EL (cell line): Measurements from ENCODE around the gene SMARCAL1.

Experiments
- DNase-seq: peaks from one replicate; pipeline ENCODE4 v3.0.0-alpha.2; 2016

Gene SMARCAL1

GRCh38 chr2:216392945-216393840, 19.1 kb upstream of the SMARCAL1 start:
- DNase-seq = no peak

- DNase-seq = no peak
Measured at GRCh38 chr2:216394881-216395280, 17.4 kb upstream of the SMARCAL1 start.

- DNase-seq = no peak
Measured at GRCh38 chr2:216399621-216400020, 12.7 kb upstream of the SMARCAL1 start.

- no peak for DNase-seq
Measured at GRCh38 chr2:216402751-216403150, 9.5 kb upstream of the SMARCAL1 start.

- peak; percentile 48 for DNase-seq
Measured at GRCh38 chr2:216404010-216404618, 8.2 kb upstream of the SMARCAL1 start.

- no peak for DNase-seq
Measured at GRCh38 chr2:216405588-216405987, 6.7 kb upstream of the SMARCAL1 start.

GRCh38 chr2:216406826-216407225, 5.5 kb upstream of the SMARCAL1 start:
- DNase-seq = no peak

- DNase-seq = no peak
Measured at GRCh38 chr2:216408426-216409290, 3.6 kb upstream of the SMARCAL1 start.

GRCh38 chr2:216410550-216410949, 1.7 kb upstream of the SMARCAL1 start:
- no peak for DNase-seq

GRCh38 chr2:216413882-216414281, 1.6 kb downstream of the SMARCAL1 start:
- no peak for DNase-seq

GRCh38 chr2:216414772-216415319, 2.6 kb downstream of the SMARCAL1 start:
- DNase-seq = no peak

- DNase-seq = no peak
Measured at GRCh38 chr2:216415541-216415940, 3.3 kb downstream of the SMARCAL1 start.

GRCh38 chr2:216416571-216417307, 4.5 kb downstream of the SMARCAL1 start:
- no peak for DNase-seq

- no peak for DNase-seq
Measured at GRCh38 chr2:216418981-216419380, 6.7 kb downstream of the SMARCAL1 start.

GRCh38 chr2:216420367-216421101, 8.2 kb downstream of the SMARCAL1 start:
- DNase-seq = no peak

GRCh38 chr2:216423071-216423470, 10.8 kb downstream of the SMARCAL1 start:
- DNase-seq = no peak

- peak; percentile 8 for DNase-seq
Measured at GRCh38 chr2:216424274-216424673, 12.0 kb downstream of the SMARCAL1 start.

- DNase-seq = no peak
Measured at GRCh38 chr2:216425008-216425787, 12.9 kb downstream of the SMARCAL1 start.

- peak; percentile 39 for DNase-seq
Measured at GRCh38 chr2:216426166-216426777, 14.0 kb downstream of the SMARCAL1 start.

- DNase-seq = peak; percentile 86
Measured at GRCh38 chr2:216426938-216427337, 14.7 kb downstream of the SMARCAL1 start.
